Loucy (cell line): Measurements from ENCODE around the gene HES5.
"Not testable (repeated sequence)": the region's sequence is repeated elsewhere in the genome, so short reads cannot be mapped to it uniquely, and the experiment has no call there.

ENCODE experiments used
- H2AFZ ChIP-seq: fragments of 200-600 bp; sonication (generic); 2 replicates; pipeline ENCODE4 v1.6.0; 2016; ENCODE audit warnings: antibody characterized with exemption, mild to moderate bottlenecking, low read length, moderate library complexity
- H3F3A ChIP-seq: fragments of 200-600 bp; 2 replicates; pipeline ENCODE4 v1.6.0; 2016; ENCODE audit warnings: antibody characterized with exemption, low read depth, mild to moderate bottlenecking
- H3K27me3 ChIP-seq: fragments of 200-600 bp; sonication (generic); 2 replicates; pipeline ENCODE4 v1.6.1; 2014; ENCODE audit warnings: low read length, mild to moderate bottlenecking; ENCODE audit not compliant: insufficient read depth, poor library complexity, severe bottlenecking
- H3K36me3 ChIP-seq: fragments of 200-600 bp; sonication (generic); 2 replicates; pipeline ENCODE4 v1.6.1; 2016; ENCODE audit warnings: low read length; ENCODE audit not compliant: insufficient read depth
- H3K4me1 ChIP-seq: fragments of 200-600 bp; sonication (generic); 2 replicates; pipeline ENCODE4 v1.5.1; 2014; ENCODE audit warnings: low read length, mild to moderate bottlenecking; ENCODE audit not compliant: insufficient read depth, poor library complexity, severe bottlenecking
- H3K4me2 ChIP-seq: fragments of 200-600 bp; sonication (generic); 2 replicates; pipeline ENCODE4 v1.6.0; 2014; ENCODE audit warnings: antibody characterized with exemption, low read length, low read depth, mild to moderate bottlenecking; ENCODE audit not compliant: poor library complexity, severe bottlenecking
- H3K4me3 ChIP-seq: fragments of 200-600 bp; sonication (generic); 2 replicates; pipeline ENCODE4 v1.5.1; 2014; ENCODE audit warnings: low read length, mild to moderate bottlenecking, mixed read lengths; ENCODE audit not compliant: poor library complexity, severe bottlenecking
- H3K79me2 ChIP-seq: fragments of 200-600 bp; sonication (generic); 2 replicates; pipeline ENCODE4 v1.6.1; 2014; ENCODE audit warnings: low read length; ENCODE audit not compliant: insufficient read depth
- H3K9ac ChIP-seq: fragments of 200-600 bp; sonication (generic); 2 replicates; pipeline ENCODE4 v1.6.0; 2014; ENCODE audit warnings: mild to moderate bottlenecking, low read depth, low read length, moderate library complexity; ENCODE audit not compliant: poor library complexity, severe bottlenecking
- H3K9me2 ChIP-seq: fragments of 200-600 bp; sonication (generic); replicated peaks from 2 replicates; pipeline ENCODE4 v1.6.1; 2016; ENCODE audit warnings: low read depth, low read length, mixed read lengths
- H3K9me3 ChIP-seq: fragments of 200-600 bp; sonication (generic); 2 replicates; pipeline ENCODE4 v1.6.1; 2014; ENCODE audit warnings: mild to moderate bottlenecking, antibody characterized with exemption, low read length, low read depth; ENCODE audit not compliant: insufficient read depth
- H4K20me1 ChIP-seq: fragments of 200-600 bp; sonication (generic); 2 replicates; pipeline ENCODE4 v1.6.0; 2014; ENCODE audit warnings: antibody characterized with exemption, low read length, mild to moderate bottlenecking; ENCODE audit not compliant: insufficient read depth, poor library complexity, severe bottlenecking
- EZH2phosphoT487 ChIP-seq: fragments of 200-600 bp; IDR thresholded peaks from 2 replicates; pipeline ENCODE4 v1.6.1; 2018; ENCODE audit warnings: antibody characterized with exemption, mild to moderate bottlenecking, moderate library complexity, borderline replicate concordance
- TF ChIP-seq, protein P1 (sequence below): fragments of 200-600 bp; sonication (generic); conservative IDR thresholded peaks from 2 replicates; pipeline ENCODE4 v1.5.1; 2014; ENCODE audit warnings: mild to moderate bottlenecking, antibody characterized with exemption, low read length

The HES5 gene

DNA sequence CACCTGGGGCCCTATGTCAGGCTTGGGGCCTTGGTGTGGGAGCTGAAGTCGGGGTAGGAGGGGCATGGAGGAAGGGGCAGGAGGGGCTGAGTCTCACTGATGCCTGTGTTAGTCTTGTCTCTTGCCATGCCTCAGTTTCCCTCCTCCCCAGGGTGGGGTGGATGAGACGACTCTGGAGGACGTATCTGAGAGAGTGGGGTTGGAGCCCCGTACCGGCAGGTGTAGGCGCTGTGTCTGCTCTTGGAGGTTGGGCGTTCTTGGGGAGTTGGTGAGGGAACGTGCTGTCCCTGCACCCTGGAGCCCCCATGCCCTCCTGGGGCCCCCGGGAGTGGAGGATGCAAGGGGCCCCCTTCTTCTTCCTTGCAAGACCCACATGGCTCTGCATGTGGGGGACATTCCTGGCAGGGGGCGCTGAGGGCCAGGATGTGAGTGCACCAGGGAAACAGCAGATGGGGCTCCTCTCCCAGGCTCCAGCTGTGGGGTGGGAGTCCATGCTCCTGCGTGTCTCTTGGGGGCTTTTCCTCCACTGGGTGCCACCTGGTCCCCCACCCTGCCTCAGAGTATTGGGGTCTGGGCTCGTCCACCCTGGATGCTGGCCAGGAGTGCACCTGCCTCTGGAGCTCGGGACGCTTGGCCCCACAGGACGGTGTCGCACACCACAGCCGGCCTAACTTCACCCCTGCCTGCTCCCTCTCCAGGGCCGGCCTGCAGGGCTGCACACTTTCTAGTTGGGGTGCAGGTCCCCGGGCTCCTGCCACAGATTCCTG, 24.7 kb upstream of the HES5 start:
- Histone ChIP-seq H3K27me3 (no peaks in the 10 kb centered on the region), H3K9ac (peak overlapping the region; percentile 97), H3K4me2 (peak overlapping the region; percentile 95), H3K9me2 (no peaks in the 10 kb centered on the region), H3K9me3 (no peaks in the 10 kb centered on the region), H3F3A (no peaks in the 10 kb centered on the region), H4K20me1 (peaks cover 9% of the 10 kb centered on the region), H3K4me3 (peak overlapping the region; percentile 84), H3K79me2 (peaks cover 21% of the 10 kb centered on the region), H2AFZ (no peak overlapping the region), H3K36me3 (no peaks in the 10 kb centered on the region), H3K4me1 (peaks cover 27% of the 10 kb centered on the region)
- TF ChIP-seq EZH2phosphoT487: no peak
- TF ChIP-seq, protein P1, sequence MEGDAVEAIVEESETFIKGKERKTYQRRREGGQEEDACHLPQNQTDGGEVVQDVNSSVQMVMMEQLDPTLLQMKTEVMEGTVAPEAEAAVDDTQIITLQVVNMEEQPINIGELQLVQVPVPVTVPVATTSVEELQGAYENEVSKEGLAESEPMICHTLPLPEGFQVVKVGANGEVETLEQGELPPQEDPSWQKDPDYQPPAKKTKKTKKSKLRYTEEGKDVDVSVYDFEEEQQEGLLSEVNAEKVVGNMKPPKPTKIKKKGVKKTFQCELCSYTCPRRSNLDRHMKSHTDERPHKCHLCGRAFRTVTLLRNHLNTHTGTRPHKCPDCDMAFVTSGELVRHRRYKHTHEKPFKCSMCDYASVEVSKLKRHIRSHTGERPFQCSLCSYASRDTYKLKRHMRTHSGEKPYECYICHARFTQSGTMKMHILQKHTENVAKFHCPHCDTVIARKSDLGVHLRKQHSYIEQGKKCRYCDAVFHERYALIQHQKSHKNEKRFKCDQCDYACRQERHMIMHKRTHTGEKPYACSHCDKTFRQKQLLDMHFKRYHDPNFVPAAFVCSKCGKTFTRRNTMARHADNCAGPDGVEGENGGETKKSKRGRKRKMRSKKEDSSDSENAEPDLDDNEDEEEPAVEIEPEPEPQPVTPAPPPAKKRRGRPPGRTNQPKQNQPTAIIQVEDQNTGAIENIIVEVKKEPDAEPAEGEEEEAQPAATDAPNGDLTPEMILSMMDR: peak; percentile 81

DNA sequence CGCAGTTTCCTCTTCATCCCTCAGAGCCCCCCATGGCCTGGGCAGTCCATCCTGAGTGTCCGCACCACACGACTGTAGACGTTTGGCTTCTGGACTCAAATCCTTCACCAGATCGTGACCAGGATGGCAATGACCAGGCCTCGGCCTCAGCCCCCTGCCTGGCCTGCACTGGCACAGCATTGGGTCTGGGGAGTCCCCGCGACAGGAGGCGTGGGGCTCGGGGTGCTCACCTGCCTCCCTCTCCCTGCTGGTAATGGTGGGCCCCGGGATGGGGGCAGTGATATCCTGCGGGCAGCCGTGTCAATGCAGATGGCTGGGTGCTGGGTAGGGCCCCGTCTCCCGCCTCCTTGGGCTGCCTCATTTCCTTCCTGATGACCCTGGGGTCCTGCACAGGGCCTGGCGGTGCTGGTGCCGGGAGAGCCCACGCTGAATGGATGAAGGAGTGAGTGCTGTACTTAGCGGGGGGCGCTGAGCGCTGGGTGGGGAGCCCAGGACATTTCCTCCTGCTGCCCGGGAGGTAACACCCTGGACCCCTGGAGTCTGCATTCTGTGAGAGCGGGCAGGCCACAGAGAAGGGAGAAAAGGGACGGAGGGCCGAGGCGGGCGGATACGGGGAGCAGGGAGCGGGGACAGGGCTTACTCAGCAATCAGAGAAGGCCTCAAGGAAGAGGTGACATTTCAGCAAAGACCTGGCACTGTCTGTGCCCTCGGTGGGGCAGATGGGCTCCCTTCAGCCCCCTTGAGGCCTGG, 24.0 kb upstream of the HES5 start:
- Histone ChIP-seq H2AFZ (no peak overlapping the region), H3K4me3 (no peak overlapping the region), H3K79me2 (peaks cover 21% of the 10 kb centered on the region), H3K36me3 (no peaks in the 10 kb centered on the region), H3K9me2 (no peaks in the 10 kb centered on the region), H3K27me3 (no peaks in the 10 kb centered on the region), H4K20me1 (peaks cover 9% of the 10 kb centered on the region), H3K4me2 (peak overlapping the region; percentile 95), H3F3A (no peaks in the 10 kb centered on the region), H3K4me1 (peaks cover 30% of the 10 kb centered on the region), H3K9ac (peak overlapping the region; percentile 97), H3K9me3 (no peaks in the 10 kb centered on the region)
- no peak for TF ChIP-seq EZH2phosphoT487
- TF ChIP-seq, protein P1: no peak

DNA sequence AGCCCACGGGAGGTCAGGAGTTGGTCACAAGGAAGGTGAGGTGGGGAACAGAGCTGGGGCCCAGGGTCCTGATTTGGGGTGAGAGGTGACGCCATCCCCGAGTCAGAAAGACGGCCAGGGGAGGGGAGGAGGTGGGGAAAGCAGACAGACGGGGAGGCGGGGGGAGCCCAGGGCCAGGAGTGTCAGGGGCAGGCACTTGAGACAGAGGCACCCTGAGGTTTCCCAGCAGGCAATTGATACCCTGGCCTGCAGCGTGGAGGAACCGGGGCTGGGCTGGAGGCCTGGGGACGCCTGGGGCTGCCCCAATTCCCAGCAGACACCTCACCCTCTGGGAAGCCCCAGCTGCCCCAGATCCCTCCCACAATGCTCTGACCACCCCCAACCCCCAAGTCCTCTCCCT, 23.0 kb upstream of the HES5 start:
- not testable (repeated sequence) for H3K9ac ChIP-seq, H3K9me3 ChIP-seq, H4K20me1 ChIP-seq, H3K9me2 ChIP-seq, H3K4me3 ChIP-seq, H3F3A ChIP-seq, H3K36me3 ChIP-seq, H2AFZ ChIP-seq, H3K27me3 ChIP-seq, H3K4me2 ChIP-seq
- H3K4me1 ChIP-seq: peaks cover 36% of the 10 kb centered on the region
- H3K79me2 ChIP-seq: peaks cover 15% of the 10 kb centered on the region
